KMS-11 (cell line): ENCODE data around the gene PLA2R1.

Source experiments
- H2AFZ ChIP-seq: fragments of 200-600 bp; sonication (generic); 2 replicates; pipeline ENCODE4 v1.6.1; 2016; ENCODE audit warnings: antibody characterized with exemption, mixed run types, low read depth
- H3K27ac ChIP-seq: fragments of 200-600 bp; sonication (generic); 2 replicates; pipeline ENCODE4 v1.6.1; 2016; ENCODE audit warnings: mild to moderate bottlenecking, mixed run types
- H3K27me3 ChIP-seq: fragments of 200-600 bp; sonication (generic); 2 replicates; pipeline ENCODE4 v1.6.1; 2017; ENCODE audit warnings: mild to moderate bottlenecking, low read depth, mixed run types, moderate library complexity; ENCODE audit not compliant: insufficient read depth
- H3K36me3 ChIP-seq: fragments of 200-600 bp; sonication (generic); 2 replicates; pipeline ENCODE4 v1.6.1; 2017; ENCODE audit warnings: mild to moderate bottlenecking, mixed run types; ENCODE audit not compliant: insufficient read depth
- H3K4me1 ChIP-seq: fragments of 200-600 bp; sonication (generic); 2 replicates; pipeline ENCODE4 v1.6.1; 2016; ENCODE audit warnings: mild to moderate bottlenecking, low read depth, mixed run types; ENCODE audit not compliant: poor library complexity, severe bottlenecking
- H3K4me2 ChIP-seq: fragments of 200-600 bp; sonication (generic); 2 replicates; pipeline ENCODE4 v1.7.0; 2016; ENCODE audit warnings: mild to moderate bottlenecking, mixed run types
- H3K4me3 ChIP-seq: fragments of 200-600 bp; sonication (generic); IDR thresholded peaks from 2 replicates; pipeline ENCODE4 v1.6.1; 2017; ENCODE audit warnings: low read depth, low read length, mixed read lengths; ENCODE audit not compliant: insufficient read depth
- H3K79me2 ChIP-seq: fragments of 200-600 bp; sonication (generic); 2 replicates; pipeline ENCODE4 v1.6.1; 2016; ENCODE audit warnings: low read depth, mixed run types; ENCODE audit not compliant: insufficient read depth
- H3K9ac ChIP-seq: fragments of 200-600 bp; sonication (generic); 2 replicates; pipeline ENCODE4 v1.6.1; 2016; ENCODE audit warnings: mild to moderate bottlenecking, mixed run types
- H4K20me1 ChIP-seq: fragments of 200-600 bp; sonication (generic); 2 replicates; pipeline ENCODE4 v1.6.1; 2016; ENCODE audit warnings: mild to moderate bottlenecking, mixed run types; ENCODE audit not compliant: insufficient read depth
- CTCF ChIP-seq: fragments of 200-600 bp; sonication (generic); conservative IDR thresholded peaks from 2 replicates; pipeline ENCODE4 v1.6.1; 2017; ENCODE audit warnings: low read depth, mild to moderate bottlenecking, antibody characterized with exemption, low read length, moderate library complexity, mixed read lengths

The PLA2R1 gene

DNA sequence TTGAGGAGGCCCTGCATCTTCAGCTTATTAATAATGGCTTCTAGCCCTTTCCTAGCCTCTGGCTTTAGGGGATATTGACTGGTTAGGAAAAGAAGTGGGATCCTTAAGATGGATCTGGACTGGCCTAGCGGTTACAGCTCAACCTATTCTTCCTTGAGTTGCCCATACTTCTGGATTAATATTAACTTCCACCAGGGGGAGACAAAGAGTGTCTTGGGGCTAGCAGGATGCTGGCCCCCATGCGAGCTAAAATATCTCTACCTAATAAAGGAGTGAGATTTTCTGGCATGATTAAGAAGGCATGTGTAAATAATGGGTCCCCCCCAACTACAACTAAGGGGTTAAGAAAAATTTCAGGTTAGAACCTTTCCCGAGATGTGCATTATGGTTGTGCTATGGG is 23.2 kb upstream of the PLA2R1 start:
- Histone ChIP-seq H3K27ac (no peak overlapping the region), H3K4me2 (no peak overlapping the region), H3K4me3 (no peak overlapping the region), H2AFZ (no peak overlapping the region), H3K4me1 (no peaks in the 10 kb centered on the region), H3K9ac (no peak overlapping the region), H3K79me2 (no peaks in the 10 kb centered on the region), H3K36me3 (no peaks in the 10 kb centered on the region), H3K27me3 (no peaks in the 10 kb centered on the region), H4K20me1 (no peaks in the 10 kb centered on the region)
- peak; percentile 54 for TF ChIP-seq CTCF

DNA sequence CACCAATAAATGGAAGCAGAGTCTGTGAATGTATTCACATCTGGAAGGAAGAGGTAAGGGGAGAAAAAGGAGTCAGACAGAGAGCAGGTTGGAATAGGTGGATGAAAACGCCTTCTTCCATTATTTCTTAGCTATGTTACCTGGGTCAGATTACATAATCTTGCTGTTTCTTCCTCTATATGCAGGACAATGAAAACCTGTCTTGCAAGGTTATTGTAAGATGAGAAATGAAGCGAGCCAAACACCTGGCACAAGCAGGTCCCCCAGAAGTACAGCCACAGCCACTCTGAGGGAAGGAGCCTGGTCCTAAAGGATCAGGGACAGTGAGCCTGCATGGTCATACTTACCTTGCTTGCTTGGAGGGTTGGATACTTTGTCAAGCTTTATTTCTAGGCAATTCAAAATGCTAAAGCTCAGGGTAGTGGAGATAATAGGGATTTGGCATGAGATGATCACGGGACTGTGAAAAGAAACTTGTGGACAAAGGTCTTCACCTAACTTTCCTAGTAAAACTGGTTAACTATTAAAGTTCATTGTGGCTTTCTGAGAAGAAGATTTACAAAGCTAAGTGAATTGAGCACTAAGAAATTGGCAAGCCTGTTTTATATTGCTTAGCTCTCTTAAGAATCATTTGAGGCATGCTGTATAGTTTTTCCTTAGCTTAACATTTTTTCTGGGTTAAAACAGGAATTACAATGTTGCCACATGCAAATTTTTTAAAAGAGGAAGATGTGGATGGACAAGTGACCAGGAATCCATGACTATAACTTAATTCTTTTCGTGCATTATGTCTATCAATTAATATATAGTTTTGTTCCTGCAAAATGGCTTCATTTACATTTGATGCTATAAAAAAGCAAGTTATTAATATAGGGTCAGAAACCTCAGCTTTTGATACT is 15.7 kb upstream of the PLA2R1 start:
- H3K9ac ChIP-seq: no peak overlapping the region
- H3K27me3 ChIP-seq: no peaks in the 10 kb centered on the region
- no peak overlapping the region for H2AFZ ChIP-seq
- H3K36me3 ChIP-seq: no peaks in the 10 kb centered on the region
- H3K4me1 ChIP-seq: no peaks in the 10 kb centered on the region
- no peak overlapping the region for H3K4me2 ChIP-seq
- H4K20me1 ChIP-seq: no peaks in the 10 kb centered on the region
- H3K4me3 ChIP-seq: no peak overlapping the region
- TF ChIP-seq CTCF: no peak
- H3K27ac ChIP-seq: no peak overlapping the region
- H3K79me2 ChIP-seq: no peaks in the 10 kb centered on the region

DNA sequence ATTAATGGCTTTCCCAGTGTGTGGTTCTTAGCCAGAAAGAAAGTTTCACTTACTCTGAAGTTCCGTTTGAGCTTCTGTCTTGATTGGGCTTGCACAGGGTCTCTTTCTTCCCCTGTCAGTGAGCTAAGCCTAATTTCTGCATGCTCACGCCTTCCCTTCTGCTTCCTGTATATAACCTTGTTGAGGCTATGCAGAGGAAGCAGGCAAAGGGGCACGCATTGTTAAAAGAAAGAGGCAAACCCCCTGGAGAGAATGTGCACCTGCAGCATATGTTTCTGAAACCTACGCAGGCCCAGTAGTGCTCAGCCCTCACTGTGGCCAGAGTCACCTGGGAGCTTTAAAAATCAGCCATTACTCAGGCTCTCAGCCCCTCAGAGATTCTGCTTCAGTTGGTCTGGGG is 14.5 kb upstream of the PLA2R1 start:
- Histone ChIP-seq H3K79me2 (no peaks in the 10 kb centered on the region), H3K27me3 (no peaks in the 10 kb centered on the region), H3K36me3 (no peaks in the 10 kb centered on the region), H2AFZ (no peak overlapping the region), H3K9ac (no peak overlapping the region), H3K4me2 (no peak overlapping the region), H3K4me3 (no peak overlapping the region), H3K27ac (no peak overlapping the region), H3K4me1 (no peaks in the 10 kb centered on the region), H4K20me1 (no peaks in the 10 kb centered on the region)
- TF ChIP-seq CTCF: no peak

DNA sequence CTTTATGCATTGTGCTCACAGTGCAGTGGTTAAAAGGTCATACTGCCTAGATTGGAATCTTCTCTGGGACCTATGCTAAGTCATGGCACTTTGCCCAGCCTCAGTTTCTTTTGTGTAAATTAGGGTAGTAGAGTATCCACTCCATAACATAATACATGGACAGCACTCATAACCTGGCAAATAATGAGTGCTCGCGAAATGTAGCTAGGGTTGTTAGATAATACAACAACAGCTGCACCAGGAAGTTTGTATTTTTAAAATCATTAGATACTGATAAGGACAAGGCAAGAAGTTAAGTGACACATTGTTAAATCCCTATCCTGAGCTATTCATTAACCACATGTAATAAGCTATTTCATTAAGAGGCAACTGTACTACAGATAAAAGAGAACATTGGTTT is 13.8 kb upstream of the PLA2R1 start:
- H2AFZ ChIP-seq: no peak overlapping the region
- no peak overlapping the region for H3K4me2 ChIP-seq
- H3K79me2 ChIP-seq: no peaks in the 10 kb centered on the region
- no peaks in the 10 kb centered on the region for H3K27me3 ChIP-seq
- no peaks in the 10 kb centered on the region for H3K36me3 ChIP-seq
- H3K27ac ChIP-seq: no peak overlapping the region
- no peaks in the 10 kb centered on the region for H4K20me1 ChIP-seq
- no peak for TF ChIP-seq CTCF
- no peaks in the 10 kb centered on the region for H3K4me1 ChIP-seq
- H3K4me3 ChIP-seq: no peak overlapping the region
- H3K9ac ChIP-seq: no peak overlapping the region
